IgD-negative memory B cell (primary cell): ENCODE data around the gene TUBB2B. TPM values are rescaled to one million over a fixed set of nuclear protein-coding genes. Genes with fewer than 3 reads are reported as not detected.
"Not testable (repeated sequence)": the region's sequence is repeated elsewhere in the genome, so short reads cannot be mapped to it uniquely, and the experiment has no call there.

Source experiments
- H3K27ac Mint-ChIP-seq, 3 donors: one replicate each; pipeline ENCODE4 v1.8.0; 2020 to 2022; ENCODE audit warnings: mild to moderate bottlenecking in 3 of 3, mixed read lengths in 3 of 3, moderate library complexity in 1 of 3
- H3K27me3 Mint-ChIP-seq: one replicate; pipeline ENCODE4 v1.8.0; 2021; ENCODE audit warnings: mixed read lengths
- H3K36me3 Mint-ChIP-seq: one replicate; pipeline ENCODE4 v1.8.0; 2020; ENCODE audit warnings: mild to moderate bottlenecking, mixed read lengths
- H3K4me1 Mint-ChIP-seq, 3 donors: one replicate each; pipeline ENCODE4 v1.8.0; 2020 to 2022; ENCODE audit warnings: mixed read lengths in 3 of 3, mild to moderate bottlenecking in 1 of 3
- H3K4me3 Mint-ChIP-seq, 4 donors: one replicate each; pipeline ENCODE4 v1.8.0; 2020 to 2022; ENCODE audit warnings: mild to moderate bottlenecking in 4 of 4, mixed read lengths in 4 of 4, moderate library complexity in 3 of 4
- H3K9me3 Mint-ChIP-seq, 3 donors: one replicate each; pipeline ENCODE4 v1.8.0; 2020 to 2021; ENCODE audit warnings: mixed read lengths in 3 of 3, mild to moderate bottlenecking in 1 of 3
- polyA plus RNA-seq: library from polyadenylated mRNA; unstranded; fragments of 300-500 nt; fragmentation: Illumina TruSeq; gene quantifications from one replicate; pipeline ENCODE4 v1.2.3, GENCODE V29; 2021

Gene TUBB2B
- polyA plus RNA-seq, 1 donor from 2014 or later = 0.55 TPM

DNA sequence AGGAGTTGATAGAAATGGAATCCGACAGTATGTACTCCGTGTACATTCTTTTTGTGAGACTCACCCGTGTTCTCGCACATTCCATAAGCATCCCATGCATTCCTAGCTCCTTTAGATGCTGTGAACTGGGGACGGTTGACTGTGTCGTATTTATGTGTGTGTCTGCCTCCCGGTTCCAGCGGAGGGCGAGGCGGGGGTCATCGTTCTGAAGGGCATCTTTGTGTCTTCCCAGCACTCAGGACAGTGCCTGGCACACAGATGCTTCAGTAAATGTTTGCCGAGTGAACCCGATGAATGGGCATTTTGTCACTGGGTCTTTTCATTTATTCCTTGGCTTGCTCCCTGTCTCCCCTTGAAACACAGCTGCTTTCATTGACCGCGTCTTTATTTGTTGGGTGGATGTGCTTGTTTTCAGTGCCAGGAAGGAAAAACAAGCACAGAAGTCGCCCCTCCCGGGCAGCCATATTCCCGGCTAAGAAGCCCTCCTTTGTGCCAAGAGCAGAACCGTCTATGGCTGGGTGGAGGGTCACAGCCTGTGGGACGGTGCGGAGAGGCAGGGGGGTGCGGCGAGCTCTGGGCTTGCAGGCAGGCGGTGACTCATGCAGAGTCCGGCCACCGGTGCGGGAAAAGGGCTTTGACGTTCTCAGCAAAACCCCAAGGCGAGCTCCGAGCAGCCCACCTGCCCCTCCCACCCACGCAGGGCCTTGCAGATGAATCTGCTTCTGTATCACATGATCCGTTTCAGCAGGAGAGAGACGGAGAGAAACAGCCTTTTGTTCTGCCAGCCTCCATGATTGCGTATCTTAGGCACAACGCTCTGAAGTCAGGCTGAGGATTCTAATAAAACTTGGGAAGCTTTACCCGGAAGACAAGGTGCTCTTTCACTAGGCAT, 20.0 kb upstream of the TUBB2B start:
- no peak overlapping the region for H3K4me3 Mint-ChIP-seq
- H3K36me3 Mint-ChIP-seq = no peaks in the 10 kb centered on the region
- no peaks in the 10 kb centered on the region for H3K9me3 Mint-ChIP-seq
- H3K27ac Mint-ChIP-seq = peak overlapping the region in 1 of 3 donors; percentile 35
- peaks cover 22% of the 10 kb centered on the region for H3K27me3 Mint-ChIP-seq
- peaks cover 5 to 6% (median 5%) of the 10 kb centered on the region in 3 donors for H3K4me1 Mint-ChIP-seq

GRCh38 chr6:3245216-3245615, 17.8 kb upstream of the TUBB2B start:
- H3K27me3 Mint-ChIP-seq = peaks cover 17% of the 10 kb centered on the region
- no peaks in the 10 kb centered on the region for H3K4me1 Mint-ChIP-seq
- no peak overlapping the region for H3K27ac Mint-ChIP-seq
- no peaks in the 10 kb centered on the region for H3K9me3 Mint-ChIP-seq
- no peak overlapping the region for H3K4me3 Mint-ChIP-seq
- H3K36me3 Mint-ChIP-seq = no peaks in the 10 kb centered on the region

- not testable (repeated sequence) for H3K27ac Mint-ChIP-seq, H3K4me1 Mint-ChIP-seq, H3K36me3 Mint-ChIP-seq, H3K4me3 Mint-ChIP-seq, H3K9me3 Mint-ChIP-seq
- H3K27me3 Mint-ChIP-seq = peaks cover 18% of the 10 kb centered on the region
These were observed 17.3 kb upstream of the TUBB2B start for GRCh38 chr6:3244832-3245161.

DNA sequence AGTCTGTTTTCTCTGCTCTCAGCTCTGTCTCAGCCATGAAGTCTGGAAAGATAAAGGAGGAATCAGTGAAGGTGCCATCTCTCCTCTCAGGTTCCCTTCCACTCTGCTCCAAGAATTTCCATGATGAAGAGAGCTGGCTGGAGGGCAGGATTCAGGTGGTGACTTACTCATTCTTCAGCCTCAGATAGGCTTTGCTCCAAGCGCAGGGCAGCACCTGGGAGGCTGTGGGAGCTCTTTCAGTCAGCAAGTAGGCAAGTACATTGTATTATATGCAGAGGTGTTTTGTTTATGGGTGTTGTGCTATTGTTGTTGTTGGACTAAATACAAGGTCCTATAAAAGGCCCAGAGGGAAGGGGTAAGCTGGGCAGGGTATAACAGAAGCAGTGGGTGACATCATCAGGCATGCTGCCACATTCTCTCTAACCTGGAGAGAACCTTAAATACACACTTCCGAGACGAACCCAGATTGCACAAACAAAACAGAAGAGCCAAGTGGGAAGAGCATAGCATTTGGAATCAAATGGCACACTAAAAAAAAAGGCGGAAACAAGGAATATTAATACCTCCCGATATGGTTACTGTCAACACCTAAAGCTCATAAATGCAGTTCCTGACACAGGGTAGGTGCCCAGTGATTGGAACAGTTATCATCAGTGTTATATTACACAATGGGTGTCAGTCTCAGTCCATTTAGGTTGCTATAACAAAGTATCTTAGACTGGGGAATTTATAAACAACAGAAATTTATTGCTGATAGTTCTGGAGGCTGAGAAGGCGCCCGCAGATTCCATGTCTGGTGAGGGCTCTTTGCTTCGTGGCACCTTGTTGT, 16.8 kb upstream of the TUBB2B start:
- Mint-ChIP-seq H3K9me3 (no peaks in the 10 kb centered on the region), H3K36me3 (no peaks in the 10 kb centered on the region), H3K27ac (no peak overlapping the region), H3K27me3 (peaks cover 16% of the 10 kb centered on the region), H3K4me1 (no peaks in the 10 kb centered on the region), H3K4me3 (no peak overlapping the region)

DNA sequence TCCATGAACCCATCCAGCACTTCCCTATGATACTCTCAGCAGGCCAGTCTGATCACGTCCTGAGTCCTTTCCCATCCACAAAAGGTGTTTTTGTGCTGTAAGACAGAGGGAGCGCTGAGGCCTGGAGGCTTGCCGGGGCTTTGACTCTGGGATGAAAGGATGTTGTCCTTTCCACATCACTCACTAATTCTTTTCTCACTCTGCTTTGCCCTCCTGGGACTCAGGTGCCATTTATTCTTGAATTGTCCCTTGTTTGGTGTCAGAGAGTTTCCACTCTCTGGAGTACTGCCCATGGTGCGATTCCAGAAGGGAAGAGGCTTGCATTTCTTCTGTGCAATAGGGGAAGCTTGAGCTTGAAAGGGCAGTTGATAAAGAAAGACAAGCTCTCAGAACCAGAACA, 15.3 kb upstream of the TUBB2B start:
- Mint-ChIP-seq H3K9me3 (no peaks in the 10 kb centered on the region), H3K4me3 (no peak overlapping the region), H3K27me3 (peaks cover 14% of the 10 kb centered on the region)

DNA sequence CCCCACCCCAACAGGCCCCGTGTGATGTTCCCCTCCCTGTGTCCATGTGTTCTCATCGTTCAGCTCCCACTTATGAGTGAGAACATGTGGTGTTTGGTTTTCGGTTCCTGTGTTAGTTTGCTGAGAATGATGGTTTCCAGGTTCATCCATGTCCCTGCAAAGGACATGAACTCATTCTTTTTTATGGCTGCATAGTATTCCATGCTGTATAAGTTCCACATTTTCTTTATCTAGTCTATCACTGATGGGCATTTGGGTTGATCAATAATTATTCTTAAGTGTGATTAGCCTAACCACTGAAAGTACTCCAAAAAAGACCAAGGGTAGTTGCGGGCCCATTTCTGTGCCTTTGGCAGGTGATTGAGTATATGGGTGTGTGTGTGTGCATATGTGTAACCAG, 14.3 kb upstream of the TUBB2B start:
- H3K27ac Mint-ChIP-seq, H3K36me3 Mint-ChIP-seq, H3K4me3 Mint-ChIP-seq, H3K4me1 Mint-ChIP-seq, H3K9me3 Mint-ChIP-seq: not testable (repeated sequence)
- H3K27me3 Mint-ChIP-seq = peaks cover 14% of the 10 kb centered on the region

More for the DNA sequence above, 15.3 kb upstream of the TUBB2B start:
- Mint-ChIP-seq H3K4me1 (peaks cover 0 to under 1% (median under 1%) of the 10 kb centered on the region in 3 donors), H3K36me3 (no peaks in the 10 kb centered on the region), H3K27ac (no peak overlapping the region)

GRCh38 chr6:3240595-3240994, 13.1 kb upstream of the TUBB2B start:
- no peak overlapping the region for H3K27ac Mint-ChIP-seq

GRCh38 chr6:3239110-3239830, 11.8 kb upstream of the TUBB2B start:
- no peaks in the 10 kb centered on the region for H3K9me3 Mint-ChIP-seq
- H3K36me3 Mint-ChIP-seq = no peaks in the 10 kb centered on the region
- H3K27me3 Mint-ChIP-seq = peaks cover 25% of the 10 kb centered on the region
- H3K4me1 Mint-ChIP-seq = peaks cover 0 to 6% (median 3%) of the 10 kb centered on the region in 3 donors
- H3K27ac Mint-ChIP-seq = no peak overlapping the region
- peak overlapping the region in 1 of 4 donors; percentile 60 for H3K4me3 Mint-ChIP-seq

More at GRCh38 chr6:3240595-3240994, 13.1 kb upstream of the TUBB2B start:
- H3K4me3 Mint-ChIP-seq = no peak overlapping the region
- peaks cover 0 to 6% (median 3%) of the 10 kb centered on the region in 3 donors for H3K4me1 Mint-ChIP-seq
- no peaks in the 10 kb centered on the region for H3K9me3 Mint-ChIP-seq
- H3K36me3 Mint-ChIP-seq = no peaks in the 10 kb centered on the region
- peaks cover 19% of the 10 kb centered on the region for H3K27me3 Mint-ChIP-seq

DNA sequence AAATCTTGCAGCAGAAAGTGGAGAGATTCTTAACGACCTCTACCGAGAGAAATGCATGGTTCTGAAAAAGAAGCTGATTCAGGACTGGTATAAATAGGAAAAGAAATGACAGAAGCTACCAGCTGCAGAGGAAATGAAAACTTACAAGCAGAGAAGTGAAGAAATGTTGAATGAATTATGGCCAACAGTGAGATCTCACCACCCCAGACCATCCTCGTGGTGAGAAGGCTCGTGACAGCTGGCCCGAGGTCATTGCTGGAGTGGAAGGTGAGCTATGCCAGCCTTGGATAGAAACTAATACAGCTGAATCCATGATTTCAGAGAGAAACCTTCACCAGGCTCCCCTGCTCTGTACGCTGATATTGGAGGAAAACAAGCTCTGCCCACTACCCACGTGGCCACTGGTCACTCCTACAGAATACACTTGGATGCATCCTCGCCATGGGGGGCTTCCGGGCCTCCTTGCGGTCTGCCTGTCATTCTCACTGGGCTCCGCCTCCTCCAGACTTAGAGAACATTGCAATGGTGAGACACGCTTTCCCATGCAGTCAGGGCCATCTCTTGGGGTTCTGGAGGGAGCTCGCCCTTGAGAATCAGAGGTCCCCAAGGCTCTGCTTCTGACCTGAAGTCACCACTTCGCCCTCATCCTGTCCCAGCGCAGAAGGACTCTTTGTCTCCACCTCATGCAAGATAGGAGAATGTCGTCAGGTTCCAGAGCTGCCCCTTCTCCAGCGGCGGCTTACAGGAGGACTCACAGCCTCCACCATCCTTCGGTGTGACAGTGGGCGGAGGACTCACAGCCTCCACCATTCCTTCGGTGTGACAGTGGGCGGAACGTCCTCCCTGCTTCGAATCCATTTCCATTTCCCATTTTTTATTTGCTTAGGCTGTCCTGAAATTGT, 10.6 kb upstream of the TUBB2B start:
- H3K4me3 Mint-ChIP-seq = no peak overlapping the region
- no peak overlapping the region for H3K27ac Mint-ChIP-seq
- no peaks in the 10 kb centered on the region for H3K9me3 Mint-ChIP-seq
- no peaks in the 10 kb centered on the region for H3K36me3 Mint-ChIP-seq
- peaks cover 0 to 6% (median 3%) of the 10 kb centered on the region in 3 donors for H3K4me1 Mint-ChIP-seq
- H3K27me3 Mint-ChIP-seq = peaks cover 32% of the 10 kb centered on the region

DNA sequence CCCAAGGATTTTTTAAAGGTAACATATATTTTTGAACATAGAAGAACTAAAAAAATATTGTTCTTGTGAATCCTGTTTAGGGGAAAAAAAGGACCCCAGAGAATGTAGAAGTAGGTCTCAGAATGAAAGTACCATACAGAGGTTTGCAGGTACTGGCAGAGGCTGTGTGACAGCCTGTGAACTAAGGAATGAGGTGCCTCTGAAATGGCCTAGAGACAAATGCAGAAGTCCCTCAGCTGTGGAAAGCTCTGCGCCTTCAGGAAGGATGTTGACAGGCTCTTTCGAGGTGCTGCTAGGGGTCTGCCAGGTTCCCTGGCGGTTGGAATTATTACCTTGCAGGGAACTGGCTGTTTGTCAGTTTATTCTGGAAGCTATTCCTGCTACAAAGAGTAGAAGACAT, 8.6 kb upstream of the TUBB2B start:
- peaks cover 47% of the 10 kb centered on the region for H3K27me3 Mint-ChIP-seq
- H3K27ac Mint-ChIP-seq = no peak overlapping the region
- no peak overlapping the region for H3K4me3 Mint-ChIP-seq
- no peaks in the 10 kb centered on the region for H3K36me3 Mint-ChIP-seq
- H3K9me3 Mint-ChIP-seq = no peaks in the 10 kb centered on the region
- H3K4me1 Mint-ChIP-seq = peaks cover 4 to 12% (median 8%) of the 10 kb centered on the region in 3 donors

DNA sequence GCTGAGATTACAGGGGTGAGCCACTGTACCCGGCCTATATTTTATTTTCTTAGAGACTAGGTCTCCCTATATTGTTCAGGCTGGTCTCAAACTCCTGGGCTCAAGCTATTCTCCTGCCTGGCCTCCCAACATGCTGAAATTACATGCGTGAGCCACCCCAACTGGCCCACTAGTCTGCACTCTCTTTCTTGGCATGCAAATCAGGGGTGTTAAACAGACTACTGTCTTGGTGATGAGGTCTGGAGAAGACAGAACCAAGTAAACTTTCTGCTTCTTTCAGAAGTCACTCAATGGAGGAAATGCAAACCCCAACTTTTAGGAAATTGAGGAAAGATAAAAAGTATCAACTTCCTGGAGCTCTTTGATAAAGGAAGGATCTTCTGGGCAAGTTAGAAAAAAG, 8.0 kb upstream of the TUBB2B start:
- Mint-ChIP-seq H3K4me3 (no peak overlapping the region), H3K9me3 (no peaks in the 10 kb centered on the region), H3K27me3 (peaks cover 51% of the 10 kb centered on the region), H3K4me1 (peaks cover 9 to 13% (median 11%) of the 10 kb centered on the region in 3 donors), H3K36me3 (no peaks in the 10 kb centered on the region), H3K27ac (no peak overlapping the region)

DNA sequence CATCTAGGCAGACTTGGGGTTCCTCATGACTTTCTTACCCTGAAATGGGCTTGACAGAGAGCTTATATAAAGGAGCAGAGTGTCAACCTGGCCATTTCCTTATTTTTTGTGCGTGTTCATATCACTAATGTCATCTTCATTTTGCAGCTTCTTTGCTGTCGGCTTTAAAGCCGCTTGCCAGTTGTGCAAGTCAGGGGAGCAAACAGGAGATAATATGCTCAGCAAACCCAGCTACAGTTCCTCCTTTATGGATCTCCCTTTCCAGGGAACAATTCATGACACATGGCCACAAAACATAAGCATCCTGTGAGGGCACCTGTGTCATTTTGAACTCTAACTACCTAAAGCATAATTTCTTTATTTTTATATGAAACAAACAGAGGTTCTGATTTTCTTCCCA, 6.5 kb upstream of the TUBB2B start:
- Mint-ChIP-seq H3K4me3 (no peak overlapping the region), H3K27me3 (peaks cover 65% of the 10 kb centered on the region), H3K4me1 (peaks cover 17 to 25% (median 20%) of the 10 kb centered on the region in 3 donors), H3K27ac (no peak overlapping the region), H3K9me3 (no peaks in the 10 kb centered on the region), H3K36me3 (no peaks in the 10 kb centered on the region)

GRCh38 chr6:3233321-3233720, 5.9 kb upstream of the TUBB2B start:
- Mint-ChIP-seq H3K4me3 (no peak overlapping the region), H3K36me3 (no peaks in the 10 kb centered on the region), H3K4me1 (peaks cover 21 to 28% (median 23%) of the 10 kb centered on the region in 3 donors), H3K27ac (no peak overlapping the region), H3K27me3 (peaks cover 65% of the 10 kb centered on the region), H3K9me3 (no peaks in the 10 kb centered on the region)
